WTC11 (cell line): Measurements from ENCODE around the gene DHRS7B. TPM values are rescaled to one million over a fixed set of nuclear protein-coding genes. Genes with fewer than 3 reads are reported as not detected.
A peak's percentile ranks its signal among the peaks of the same experiment; 100 is the strongest.

Experiments used
- ATAC-seq: fragments of 200-7000 bp; cut with Tn5 transposase; 2 replicates; pipeline ENCODE4 v1.10.0; 2021; ENCODE audit warnings: mild to moderate bottlenecking, moderate library complexity
- CTCF ChIA-PET: fragments of 300-600 bp; sonication (Branson Sonifier 250); formaldehyde crosslinking; loops from one replicate; lab custom pipeline; 2021; ENCODE audit warnings: antibody characterized with exemption; lab: Charles Lee
- POLR2A ChIA-PET: fragments of 350-600 bp; sonication (Branson Sonifier 250); formaldehyde crosslinking; loops from one replicate; lab custom pipeline; 2021; ENCODE audit warnings: antibody characterized with exemption; lab: Charles Lee
- DNase-seq: peaks from one replicate; pipeline ENCODE4 v3.0.0; 2021; ENCODE audit warnings: low spot score
- H3K27ac Mint-ChIP-seq: 2 replicates; pipeline ENCODE4 v1.8.0; 2021; ENCODE audit warnings: mixed read lengths
- H3K27me3 Mint-ChIP-seq: 2 replicates; pipeline ENCODE4 v1.8.0; 2021; ENCODE audit warnings: low read depth, mild to moderate bottlenecking, moderate library complexity, mixed read lengths
- H3K36me3 Mint-ChIP-seq: 2 replicates; pipeline ENCODE4 v1.8.0; 2021; ENCODE audit warnings: mixed read lengths
- H3K4me1 Mint-ChIP-seq: 2 replicates; pipeline ENCODE4 v1.8.0; 2022; ENCODE audit warnings: mixed read lengths
- H3K4me3 Mint-ChIP-seq: 2 replicates; pipeline ENCODE4 v1.8.0; 2021; ENCODE audit warnings: mild to moderate bottlenecking, moderate library complexity, mixed read lengths
- H3K9me3 Mint-ChIP-seq: 2 replicates; pipeline ENCODE4 v1.8.0; 2021; ENCODE audit warnings: mixed read lengths
- CREM ChIP-seq: sonication (generic); formaldehyde crosslinking; IDR thresholded peaks from 2 replicates; pipeline ENCODE4 v1.8.1; 2022; ENCODE audit warnings: mild to moderate bottlenecking, missing genetic modification reagents, moderate library complexity
- ELF4 ChIP-seq: sonication (generic); formaldehyde crosslinking; IDR thresholded peaks from 2 replicates; pipeline ENCODE4 v1.8.1; 2022; ENCODE audit warnings: low read depth, mild to moderate bottlenecking, moderate library complexity, missing genetic modification reagents
- ESRRA ChIP-seq: sonication (generic); formaldehyde crosslinking; IDR thresholded peaks from 2 replicates; pipeline ENCODE4 v1.8.1; 2022; ENCODE audit warnings: mild to moderate bottlenecking, missing genetic modification reagents, borderline replicate concordance
- GABPB1 ChIP-seq: sonication (generic); formaldehyde crosslinking; IDR thresholded peaks from 2 replicates; pipeline ENCODE4 v1.8.1; 2023; ENCODE audit warnings: mild to moderate bottlenecking, missing genetic modification reagents
- JUN ChIP-seq: sonication (generic); formaldehyde crosslinking; IDR thresholded peaks from 2 replicates; pipeline ENCODE4 v1.8.0; 2023; ENCODE audit warnings: mild to moderate bottlenecking, missing genetic modification reagents
- SP1 ChIP-seq: sonication (generic); formaldehyde crosslinking; conservative IDR thresholded peaks from 2 replicates; pipeline ENCODE4 v1.8.1; 2022; ENCODE audit warnings: missing genetic modification reagents
- ZNF121 ChIP-seq: sonication (generic); formaldehyde crosslinking; IDR thresholded peaks from 2 replicates; pipeline ENCODE4 v1.8.0; 2023; ENCODE audit warnings: missing genetic modification reagents
- ZNF232 ChIP-seq: sonication (generic); formaldehyde crosslinking; IDR thresholded peaks from 2 replicates; pipeline ENCODE4 v1.8.0; 2022; ENCODE audit warnings: mild to moderate bottlenecking, missing genetic modification reagents
- total RNA-seq: library from RNA; stranded (reverse); gene quantifications from 3 replicates; pipeline ENCODE4 v1.2.3, GENCODE V29; 2021
- TF ChIP-seq, protein P1 (sequence below): sonication (generic); formaldehyde crosslinking; IDR thresholded peaks from 2 replicates; pipeline ENCODE4 v1.8.1; 2023; ENCODE audit warnings: mild to moderate bottlenecking, moderate library complexity, missing genetic modification reagents
- TF ChIP-seq, protein P2 (sequence below): sonication (generic); formaldehyde crosslinking; IDR thresholded peaks from 2 replicates; pipeline ENCODE4 v1.8.1; 2022; ENCODE audit warnings: mild to moderate bottlenecking, moderate library complexity, missing genetic modification reagents
- TF ChIP-seq, protein P3 (sequence below): sonication (generic); formaldehyde crosslinking; IDR thresholded peaks from 2 replicates; pipeline ENCODE4 v1.8.1; 2022; ENCODE audit warnings: low read depth, missing genetic modification reagents, borderline replicate concordance
- TF ChIP-seq, protein P4 (sequence below): sonication (generic); formaldehyde crosslinking; IDR thresholded peaks from 2 replicates; pipeline ENCODE4 v1.8.0; 2023; ENCODE audit warnings: missing genetic modification reagents, mild to moderate bottlenecking, borderline replicate concordance
- TF ChIP-seq, protein P5 (sequence below): sonication (generic); formaldehyde crosslinking; IDR thresholded peaks from 2 replicates; pipeline ENCODE4 v1.8.0; 2022; ENCODE audit warnings: mild to moderate bottlenecking, missing genetic modification reagents
- TF ChIP-seq, protein P6 (sequence below): sonication (generic); formaldehyde crosslinking; IDR thresholded peaks from 2 replicates; pipeline ENCODE4 v1.8.0; 2022; ENCODE audit warnings: mild to moderate bottlenecking, missing genetic modification reagents
- TF ChIP-seq, protein P7 (sequence below): sonication (generic); formaldehyde crosslinking; IDR thresholded peaks from 2 replicates; pipeline ENCODE4 v1.8.1; 2023; ENCODE audit warnings: mild to moderate bottlenecking, missing genetic modification reagents, moderate library complexity
- TF ChIP-seq, protein P8 (sequence below): sonication (generic); formaldehyde crosslinking; IDR thresholded peaks from 2 replicates; pipeline ENCODE4 v1.8.0; 2022; ENCODE audit warnings: mild to moderate bottlenecking, missing genetic modification reagents

The DHRS7B gene
- total RNA-seq, 1 experiment from 2014 or later, result 15.6 TPM

DNA sequence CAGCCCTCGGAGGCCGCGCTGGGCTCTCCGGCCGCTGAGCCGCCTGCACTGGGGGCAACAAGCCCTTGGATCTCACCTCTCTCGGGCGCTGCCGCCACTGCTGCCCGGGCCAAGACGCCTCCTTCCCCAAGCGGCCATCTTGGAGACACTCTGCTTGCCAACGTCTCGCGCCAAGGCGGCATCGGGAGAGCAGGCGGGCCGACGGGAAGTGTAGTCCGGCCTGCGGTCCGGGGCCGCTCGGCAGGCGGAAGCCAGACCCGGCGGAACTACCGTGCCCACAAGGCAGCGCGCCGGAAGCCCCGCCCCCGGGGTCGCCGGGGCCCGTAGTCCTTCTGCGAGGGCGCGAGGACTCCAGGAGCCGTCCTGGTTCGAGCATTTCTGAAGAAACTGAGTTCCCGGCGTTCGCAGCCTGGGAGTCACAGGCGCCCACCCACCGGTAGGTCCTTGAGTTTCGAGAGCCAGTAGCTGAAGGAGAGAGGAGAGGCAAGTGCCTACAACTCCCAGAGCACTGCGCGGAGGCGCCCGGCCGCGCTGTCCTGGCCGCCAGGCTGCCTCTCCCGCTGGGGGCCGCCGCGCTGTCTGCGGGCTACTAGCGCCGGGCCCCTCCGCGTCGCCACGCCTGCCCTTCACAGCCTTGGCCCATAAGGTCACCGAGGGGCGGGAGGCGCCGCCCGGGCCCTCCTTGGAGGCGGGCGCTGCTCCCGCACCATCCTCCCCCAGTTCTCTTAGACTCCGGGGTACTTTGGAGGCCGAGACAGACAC is 87.4 kb downstream of the DHRS7B start, which contains the start of gene TMEM11:
TMEM11 (minus strand) TSS at position 147 of the 762 bp plus-strand sequence; CDS start at position 138, 9 bp downstream.
- CTCF ChIA-PET, result interaction anchor here (1.3 to 3.5 kb wide), 7 partner anchors 13 to 66 kb away, joined by 4 to 13 read pairs (median 5); no protein-coding TSS in a partner anchor
- ATAC-seq, result peak; percentile 89
- H3K4me1 Mint-ChIP-seq, result peaks cover 39% of the 10 kb centered on the region
- peak; percentile 97 for DNase-seq
- peaks cover 8% of the 10 kb centered on the region for H3K36me3 Mint-ChIP-seq
- TF ChIP-seq, protein P1, sequence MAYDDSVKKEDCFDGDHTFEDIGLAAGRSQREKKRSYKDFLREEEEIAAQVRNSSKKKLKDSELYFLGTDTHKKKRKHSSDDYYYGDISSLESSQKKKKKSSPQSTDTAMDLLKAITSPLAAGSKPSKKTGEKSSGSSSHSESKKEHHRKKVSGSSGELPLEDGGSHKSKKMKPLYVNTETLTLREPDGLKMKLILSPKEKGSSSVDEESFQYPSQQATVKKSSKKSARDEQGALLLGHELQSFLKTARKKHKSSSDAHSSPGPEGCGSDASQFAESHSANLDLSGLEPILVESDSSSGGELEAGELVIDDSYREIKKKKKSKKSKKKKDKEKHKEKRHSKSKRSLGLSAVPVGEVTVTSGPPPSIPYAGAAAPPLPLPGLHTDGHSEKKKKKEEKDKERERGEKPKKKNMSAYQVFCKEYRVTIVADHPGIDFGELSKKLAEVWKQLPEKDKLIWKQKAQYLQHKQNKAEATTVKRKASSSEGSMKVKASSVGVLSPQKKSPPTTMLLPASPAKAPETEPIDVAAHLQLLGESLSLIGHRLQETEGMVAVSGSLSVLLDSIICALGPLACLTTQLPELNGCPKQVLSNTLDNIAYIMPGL, result 0 out of 2 replicates have a peak, but pooled peaks have one; percentile 15
- TF ChIP-seq, protein P2, sequence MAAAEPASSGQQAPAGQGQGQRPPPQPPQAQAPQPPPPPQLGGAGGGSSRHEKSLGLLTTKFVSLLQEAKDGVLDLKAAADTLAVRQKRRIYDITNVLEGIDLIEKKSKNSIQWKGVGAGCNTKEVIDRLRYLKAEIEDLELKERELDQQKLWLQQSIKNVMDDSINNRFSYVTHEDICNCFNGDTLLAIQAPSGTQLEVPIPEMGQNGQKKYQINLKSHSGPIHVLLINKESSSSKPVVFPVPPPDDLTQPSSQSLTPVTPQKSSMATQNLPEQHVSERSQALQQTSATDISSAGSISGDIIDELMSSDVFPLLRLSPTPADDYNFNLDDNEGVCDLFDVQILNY (CRISPR knock-in tag), result peak; percentile 94
- peak; percentile 95 for TF ChIP-seq ZNF121 (CRISPR knock-in tag)
- TF ChIP-seq JUN (CRISPR knock-in tag), result peak; percentile 84; the same call in 1 of the 2 replicates
- TF ChIP-seq, protein P3, sequence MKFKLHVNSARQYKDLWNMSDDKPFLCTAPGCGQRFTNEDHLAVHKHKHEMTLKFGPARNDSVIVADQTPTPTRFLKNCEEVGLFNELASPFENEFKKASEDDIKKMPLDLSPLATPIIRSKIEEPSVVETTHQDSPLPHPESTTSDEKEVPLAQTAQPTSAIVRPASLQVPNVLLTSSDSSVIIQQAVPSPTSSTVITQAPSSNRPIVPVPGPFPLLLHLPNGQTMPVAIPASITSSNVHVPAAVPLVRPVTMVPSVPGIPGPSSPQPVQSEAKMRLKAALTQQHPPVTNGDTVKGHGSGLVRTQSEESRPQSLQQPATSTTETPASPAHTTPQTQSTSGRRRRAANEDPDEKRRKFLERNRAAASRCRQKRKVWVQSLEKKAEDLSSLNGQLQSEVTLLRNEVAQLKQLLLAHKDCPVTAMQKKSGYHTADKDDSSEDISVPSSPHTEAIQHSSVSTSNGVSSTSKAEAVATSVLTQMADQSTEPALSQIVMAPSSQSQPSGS (CRISPR knock-in tag), result no peak
- TF ChIP-seq ESRRA (CRISPR knock-in tag), result peak; percentile 64; the same call in 1 of the 2 replicates
- peak; percentile 92 for TF ChIP-seq SP1 (CRISPR knock-in tag)
- TF ChIP-seq, protein P4, sequence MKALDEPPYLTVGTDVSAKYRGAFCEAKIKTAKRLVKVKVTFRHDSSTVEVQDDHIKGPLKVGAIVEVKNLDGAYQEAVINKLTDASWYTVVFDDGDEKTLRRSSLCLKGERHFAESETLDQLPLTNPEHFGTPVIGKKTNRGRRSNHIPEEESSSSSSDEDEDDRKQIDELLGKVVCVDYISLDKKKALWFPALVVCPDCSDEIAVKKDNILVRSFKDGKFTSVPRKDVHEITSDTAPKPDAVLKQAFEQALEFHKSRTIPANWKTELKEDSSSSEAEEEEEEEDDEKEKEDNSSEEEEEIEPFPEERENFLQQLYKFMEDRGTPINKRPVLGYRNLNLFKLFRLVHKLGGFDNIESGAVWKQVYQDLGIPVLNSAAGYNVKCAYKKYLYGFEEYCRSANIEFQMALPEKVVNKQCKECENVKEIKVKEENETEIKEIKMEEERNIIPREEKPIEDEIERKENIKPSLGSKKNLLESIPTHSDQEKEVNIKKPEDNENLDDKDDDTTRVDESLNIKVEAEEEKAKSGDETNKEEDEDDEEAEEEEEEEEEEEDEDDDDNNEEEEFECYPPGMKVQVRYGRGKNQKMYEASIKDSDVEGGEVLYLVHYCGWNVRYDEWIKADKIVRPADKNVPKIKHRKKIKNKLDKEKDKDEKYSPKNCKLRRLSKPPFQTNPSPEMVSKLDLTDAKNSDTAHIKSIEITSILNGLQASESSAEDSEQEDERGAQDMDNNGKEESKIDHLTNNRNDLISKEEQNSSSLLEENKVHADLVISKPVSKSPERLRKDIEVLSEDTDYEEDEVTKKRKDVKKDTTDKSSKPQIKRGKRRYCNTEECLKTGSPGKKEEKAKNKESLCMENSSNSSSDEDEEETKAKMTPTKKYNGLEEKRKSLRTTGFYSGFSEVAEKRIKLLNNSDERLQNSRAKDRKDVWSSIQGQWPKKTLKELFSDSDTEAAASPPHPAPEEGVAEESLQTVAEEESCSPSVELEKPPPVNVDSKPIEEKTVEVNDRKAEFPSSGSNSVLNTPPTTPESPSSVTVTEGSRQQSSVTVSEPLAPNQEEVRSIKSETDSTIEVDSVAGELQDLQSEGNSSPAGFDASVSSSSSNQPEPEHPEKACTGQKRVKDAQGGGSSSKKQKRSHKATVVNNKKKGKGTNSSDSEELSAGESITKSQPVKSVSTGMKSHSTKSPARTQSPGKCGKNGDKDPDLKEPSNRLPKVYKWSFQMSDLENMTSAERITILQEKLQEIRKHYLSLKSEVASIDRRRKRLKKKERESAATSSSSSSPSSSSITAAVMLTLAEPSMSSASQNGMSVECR (CRISPR knock-in tag), result peak; percentile 81; the same call in 1 of the 2 replicates
- peak; percentile 45; the same call in 1 of the 2 replicates for TF ChIP-seq CREM (CRISPR knock-in tag)
- TF ChIP-seq, protein P5, sequence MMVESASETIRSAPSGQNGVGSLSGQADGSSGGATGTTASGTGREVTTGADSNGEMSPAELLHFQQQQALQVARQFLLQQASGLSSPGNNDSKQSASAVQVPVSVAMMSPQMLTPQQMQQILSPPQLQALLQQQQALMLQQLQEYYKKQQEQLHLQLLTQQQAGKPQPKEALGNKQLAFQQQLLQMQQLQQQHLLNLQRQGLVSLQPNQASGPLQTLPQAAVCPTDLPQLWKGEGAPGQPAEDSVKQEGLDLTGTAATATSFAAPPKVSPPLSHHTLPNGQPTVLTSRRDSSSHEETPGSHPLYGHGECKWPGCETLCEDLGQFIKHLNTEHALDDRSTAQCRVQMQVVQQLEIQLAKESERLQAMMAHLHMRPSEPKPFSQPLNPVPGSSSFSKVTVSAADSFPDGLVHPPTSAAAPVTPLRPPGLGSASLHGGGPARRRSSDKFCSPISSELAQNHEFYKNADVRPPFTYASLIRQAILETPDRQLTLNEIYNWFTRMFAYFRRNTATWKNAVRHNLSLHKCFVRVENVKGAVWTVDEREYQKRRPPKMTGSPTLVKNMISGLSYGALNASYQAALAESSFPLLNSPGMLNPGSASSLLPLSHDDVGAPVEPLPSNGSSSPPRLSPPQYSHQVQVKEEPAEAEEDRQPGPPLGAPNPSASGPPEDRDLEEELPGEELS (CRISPR knock-in tag), result peak; percentile 50; the same call in 1 of the 2 replicates
- TF ChIP-seq ELF4, result 0 out of 2 replicates have a peak, but pooled peaks have one; percentile 10
- TF ChIP-seq, protein P6, sequence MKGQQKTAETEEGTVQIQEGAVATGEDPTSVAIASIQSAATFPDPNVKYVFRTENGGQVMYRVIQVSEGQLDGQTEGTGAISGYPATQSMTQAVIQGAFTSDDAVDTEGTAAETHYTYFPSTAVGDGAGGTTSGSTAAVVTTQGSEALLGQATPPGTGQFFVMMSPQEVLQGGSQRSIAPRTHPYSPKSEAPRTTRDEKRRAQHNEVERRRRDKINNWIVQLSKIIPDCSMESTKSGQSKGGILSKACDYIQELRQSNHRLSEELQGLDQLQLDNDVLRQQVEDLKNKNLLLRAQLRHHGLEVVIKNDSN, result no peak; the same call in 1 of the 2 replicates
- TF ChIP-seq, protein P7, sequence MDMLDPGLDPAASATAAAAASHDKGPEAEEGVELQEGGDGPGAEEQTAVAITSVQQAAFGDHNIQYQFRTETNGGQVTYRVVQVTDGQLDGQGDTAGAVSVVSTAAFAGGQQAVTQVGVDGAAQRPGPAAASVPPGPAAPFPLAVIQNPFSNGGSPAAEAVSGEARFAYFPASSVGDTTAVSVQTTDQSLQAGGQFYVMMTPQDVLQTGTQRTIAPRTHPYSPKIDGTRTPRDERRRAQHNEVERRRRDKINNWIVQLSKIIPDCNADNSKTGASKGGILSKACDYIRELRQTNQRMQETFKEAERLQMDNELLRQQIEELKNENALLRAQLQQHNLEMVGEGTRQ, result peak; percentile 42; the same call in 1 of the 2 replicates
- peak; percentile 36; the same call in 1 of the 2 replicates for TF ChIP-seq GABPB1 (CRISPR knock-in tag)
- TF ChIP-seq, protein P8, sequence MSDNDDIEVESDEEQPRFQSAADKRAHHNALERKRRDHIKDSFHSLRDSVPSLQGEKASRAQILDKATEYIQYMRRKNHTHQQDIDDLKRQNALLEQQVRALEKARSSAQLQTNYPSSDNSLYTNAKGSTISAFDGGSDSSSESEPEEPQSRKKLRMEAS (CRISPR knock-in tag), result peak; percentile 31; the same call in 1 of the 2 replicates
- TF ChIP-seq ZNF232 (CRISPR knock-in tag), result no peak
- TF ChIP-seq, all 79 proteins: peak for 13
- Mint-ChIP-seq H3K9me3 (no peaks in the 10 kb centered on the region), H3K27ac (peak within 1 kb of the TSS; percentile 98), H3K27me3 (no peaks in the 10 kb centered on the region; the same call in 1 of the 2 replicates), H3K4me3 (peak within 1 kb of the TSS; percentile 96)
- POLR2A ChIA-PET, result interaction anchor here (1.2 to 2.0 kb wide), 2 partner anchors 157 to 171 kb away, joined by 3 to 6 read pairs; partner anchors contain the start of gene USP22
